Measurements from ENCODE around the gene PHKA2.

DNA sequence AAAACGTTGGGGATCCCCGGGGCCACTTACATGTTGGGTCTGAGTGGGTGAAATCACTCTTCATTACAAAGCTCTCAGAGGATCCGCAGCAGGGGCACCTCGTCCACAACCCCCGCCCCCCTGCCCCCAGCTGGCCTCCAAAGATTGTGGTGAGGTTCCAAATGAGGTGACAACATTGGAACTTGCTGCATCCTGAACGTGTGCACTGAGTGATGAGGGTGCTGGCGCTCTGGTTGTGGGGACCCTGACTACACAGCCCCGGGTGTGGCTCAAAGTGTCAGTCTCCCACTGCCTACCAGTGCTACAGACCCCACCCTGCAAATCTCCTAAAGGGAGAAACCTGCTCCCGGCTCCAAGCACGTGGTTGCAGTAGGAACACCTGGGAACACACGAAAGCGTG lies 111.9 kb downstream of the PHKA2 start:
- no peak for TF ChIP-seq POLR2A (IDR thresholded peaks at IDR 0.05)
- TF ChIP-seq, protein P1, sequence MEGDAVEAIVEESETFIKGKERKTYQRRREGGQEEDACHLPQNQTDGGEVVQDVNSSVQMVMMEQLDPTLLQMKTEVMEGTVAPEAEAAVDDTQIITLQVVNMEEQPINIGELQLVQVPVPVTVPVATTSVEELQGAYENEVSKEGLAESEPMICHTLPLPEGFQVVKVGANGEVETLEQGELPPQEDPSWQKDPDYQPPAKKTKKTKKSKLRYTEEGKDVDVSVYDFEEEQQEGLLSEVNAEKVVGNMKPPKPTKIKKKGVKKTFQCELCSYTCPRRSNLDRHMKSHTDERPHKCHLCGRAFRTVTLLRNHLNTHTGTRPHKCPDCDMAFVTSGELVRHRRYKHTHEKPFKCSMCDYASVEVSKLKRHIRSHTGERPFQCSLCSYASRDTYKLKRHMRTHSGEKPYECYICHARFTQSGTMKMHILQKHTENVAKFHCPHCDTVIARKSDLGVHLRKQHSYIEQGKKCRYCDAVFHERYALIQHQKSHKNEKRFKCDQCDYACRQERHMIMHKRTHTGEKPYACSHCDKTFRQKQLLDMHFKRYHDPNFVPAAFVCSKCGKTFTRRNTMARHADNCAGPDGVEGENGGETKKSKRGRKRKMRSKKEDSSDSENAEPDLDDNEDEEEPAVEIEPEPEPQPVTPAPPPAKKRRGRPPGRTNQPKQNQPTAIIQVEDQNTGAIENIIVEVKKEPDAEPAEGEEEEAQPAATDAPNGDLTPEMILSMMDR (IDR thresholded peaks at IDR 0.05) = no peak

Data from uterus (tissue), 2 donors.